CD1c-positive myeloid dendritic cell (primary cell): Measurements from ENCODE around the gene IL11RA.

Experiments
- DNase-seq: peaks from one replicate; pipeline ENCODE4 v3.0.0-alpha.2; 2016; ENCODE audit errors: extremely low spot score

Gene IL11RA

DNA sequence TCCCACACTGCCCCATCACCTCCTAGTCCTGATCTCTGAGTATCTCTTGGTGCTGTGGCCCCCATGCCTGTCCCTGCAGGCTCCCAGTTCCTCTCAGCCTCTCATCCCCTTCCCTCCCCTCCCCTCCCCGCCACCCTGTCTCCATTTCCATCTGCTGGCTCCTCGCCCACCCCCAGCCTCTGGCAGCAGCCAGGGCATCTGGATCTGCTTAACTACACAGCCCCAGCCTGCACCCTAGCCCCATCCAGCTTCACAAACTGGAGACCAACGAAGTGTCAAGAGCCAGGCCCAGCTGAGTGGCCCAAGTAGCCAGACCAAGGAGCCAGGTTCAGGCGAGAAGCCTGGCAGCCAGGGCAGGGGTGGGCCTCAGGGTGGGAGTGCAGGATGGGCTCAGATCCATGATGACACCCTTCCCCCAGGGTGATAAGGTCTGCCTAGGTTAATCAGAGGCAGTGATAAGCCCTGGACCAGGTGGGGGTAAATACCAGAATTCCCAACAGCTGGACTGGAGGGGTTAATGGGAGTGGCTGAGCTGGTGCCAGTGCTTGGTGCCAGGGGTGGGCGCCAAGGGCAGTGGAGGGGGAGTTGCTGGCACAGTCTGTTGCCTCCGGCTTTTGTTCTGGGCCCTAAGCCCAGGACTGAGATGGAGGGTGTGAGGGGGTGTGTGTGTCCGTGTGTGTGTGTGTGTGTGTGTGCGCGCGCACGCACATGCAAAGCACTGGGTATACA, 2.5 kb downstream of the IL11RA start:
- DNase-seq, result no peak

DNA sequence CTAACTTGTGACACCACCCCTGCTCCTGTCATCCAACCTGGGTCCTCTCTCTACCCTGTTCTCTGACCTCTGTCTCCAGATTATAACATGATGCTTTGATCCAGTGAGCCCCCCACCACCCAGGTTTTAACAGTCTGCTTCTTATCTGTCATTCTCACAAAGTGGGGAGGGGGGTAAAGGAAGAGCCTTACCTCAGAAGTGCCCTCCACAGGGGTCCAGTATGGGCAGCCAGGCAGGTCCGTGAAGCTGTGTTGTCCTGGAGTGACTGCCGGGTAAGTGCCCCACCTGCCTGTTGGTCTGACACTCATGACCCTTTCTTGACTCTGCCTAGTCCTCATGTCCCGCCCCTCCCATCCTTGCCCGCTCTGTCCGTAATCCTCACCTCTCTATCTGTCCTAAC, 3.4 kb downstream of the IL11RA start:
- DNase-seq, result no peak

DNA sequence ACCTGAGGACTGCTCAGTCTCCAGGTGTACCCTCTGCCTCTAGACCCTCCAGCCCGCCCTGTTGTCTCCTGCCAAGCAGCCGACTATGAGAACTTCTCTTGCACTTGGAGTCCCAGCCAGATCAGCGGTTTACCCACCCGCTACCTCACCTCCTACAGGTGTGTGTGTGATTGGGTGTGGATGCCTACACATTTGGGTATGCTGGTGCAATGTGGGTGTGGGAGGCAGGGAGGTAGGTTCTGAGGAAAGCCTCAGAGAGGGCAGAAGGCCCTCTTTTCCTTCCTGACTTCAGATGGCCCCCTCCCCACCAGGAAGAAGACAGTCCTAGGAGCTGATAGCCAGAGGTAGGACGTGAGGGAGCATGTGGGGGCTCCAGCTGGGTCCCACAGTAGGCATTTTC, 5.0 kb downstream of the IL11RA start:
- DNase-seq, result no peak

DNA sequence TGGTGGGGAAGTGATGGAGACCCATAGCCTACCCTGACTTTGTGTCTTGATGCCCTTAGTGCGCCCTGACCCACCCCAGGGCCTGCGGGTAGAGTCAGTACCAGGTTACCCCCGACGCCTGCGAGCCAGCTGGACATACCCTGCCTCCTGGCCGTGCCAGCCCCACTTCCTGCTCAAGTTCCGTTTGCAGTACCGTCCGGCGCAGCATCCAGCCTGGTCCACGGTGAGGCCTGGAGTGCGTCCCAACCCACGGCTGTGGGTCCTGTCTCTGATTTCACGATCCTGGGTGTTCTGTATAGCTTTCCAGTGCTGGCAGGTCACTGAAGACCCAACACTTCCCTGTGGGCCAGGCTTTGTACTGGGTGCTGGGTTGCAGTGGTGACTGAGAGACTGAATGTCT, 6.5 kb downstream of the IL11RA start:
- DNase-seq, result no peak

DNA sequence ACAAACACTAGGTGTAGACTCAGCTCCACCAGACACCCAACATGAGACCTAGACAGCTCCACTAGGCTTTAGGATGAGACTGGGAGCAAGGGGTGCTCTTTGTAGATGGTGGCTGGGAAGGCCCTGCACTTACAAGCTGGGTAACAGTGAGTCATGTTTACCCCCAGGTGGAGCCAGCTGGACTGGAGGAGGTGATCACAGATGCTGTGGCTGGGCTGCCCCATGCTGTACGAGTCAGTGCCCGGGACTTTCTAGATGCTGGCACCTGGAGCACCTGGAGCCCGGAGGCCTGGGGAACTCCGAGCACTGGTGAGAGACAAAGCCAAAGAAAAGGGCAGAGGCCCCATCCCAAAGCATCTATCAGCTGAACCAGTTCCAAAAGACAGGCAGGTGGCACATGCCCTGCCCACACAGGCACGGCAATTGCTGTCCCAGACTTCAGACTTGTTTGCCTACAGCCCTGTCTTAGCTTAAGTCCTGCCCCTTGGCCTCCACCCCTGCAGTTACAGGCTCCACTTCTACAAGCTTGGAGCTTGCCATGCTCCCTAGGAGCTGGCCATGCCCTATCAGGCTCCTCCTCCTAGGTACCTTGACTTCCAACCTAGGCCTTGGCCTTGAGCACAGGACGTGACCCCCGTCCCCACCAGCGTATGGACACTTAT, 7.7 kb downstream of the IL11RA start:
- no peak for DNase-seq

DNA sequence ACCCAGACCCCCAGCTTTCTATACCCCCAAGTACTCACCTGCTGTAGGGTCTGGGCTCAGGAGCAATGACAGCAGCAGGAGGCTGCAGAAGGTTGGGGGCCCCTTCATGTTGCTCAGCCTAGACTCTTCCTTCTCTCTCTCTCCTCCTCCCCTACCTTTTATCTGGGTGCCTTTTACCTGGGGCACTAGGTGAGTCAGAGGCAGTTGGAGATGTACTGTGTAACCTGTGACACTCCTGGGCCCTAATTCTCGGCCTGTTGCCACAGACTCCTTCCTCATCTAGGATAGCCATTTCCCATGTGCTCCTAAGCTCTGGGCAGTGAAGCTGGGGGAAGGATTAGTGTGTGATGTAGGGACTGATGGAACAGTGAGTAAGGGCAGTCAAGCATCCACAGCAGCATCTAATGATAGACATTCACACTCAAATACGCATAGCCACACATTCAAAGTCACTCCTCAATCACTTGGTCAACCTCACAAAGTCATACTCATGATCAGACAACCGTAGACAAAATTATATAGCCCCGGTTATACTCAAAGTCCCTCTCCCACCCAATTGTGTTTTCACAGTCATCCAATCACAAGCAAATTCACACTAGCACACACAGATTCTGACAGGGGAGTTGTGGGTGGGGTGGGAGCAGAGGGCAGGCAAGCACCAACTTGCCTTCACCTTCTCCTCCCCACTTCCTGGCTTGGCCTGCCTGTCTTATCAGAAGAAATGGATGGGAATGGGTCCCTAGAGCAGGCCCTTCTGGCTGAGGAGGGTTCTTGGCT, 10.7 kb downstream of the IL11RA start, which contains the start of gene CCL27:
CCL27 (minus strand) TSS at position 132 of the 777 bp plus-strand sequence; CDS start at position 108, 24 bp downstream.
- no peak for DNase-seq

DNA sequence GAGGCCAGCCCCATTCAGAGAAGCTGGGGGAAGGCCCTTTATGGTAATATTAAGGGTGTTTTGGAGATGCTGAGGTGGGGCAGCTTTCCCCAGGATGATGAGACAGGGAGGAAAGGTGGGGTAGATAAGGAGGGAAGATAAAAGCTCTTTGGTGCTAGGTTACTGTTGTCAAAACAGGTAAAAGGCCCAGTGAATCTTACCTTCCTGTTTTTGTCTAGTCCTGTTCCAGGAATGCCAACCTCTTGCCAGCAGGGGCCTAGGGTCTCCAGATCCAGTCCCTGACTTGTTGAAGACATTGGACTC, 11.3 kb downstream of the IL11RA start:
- DNase-seq, result no peak

DNA sequence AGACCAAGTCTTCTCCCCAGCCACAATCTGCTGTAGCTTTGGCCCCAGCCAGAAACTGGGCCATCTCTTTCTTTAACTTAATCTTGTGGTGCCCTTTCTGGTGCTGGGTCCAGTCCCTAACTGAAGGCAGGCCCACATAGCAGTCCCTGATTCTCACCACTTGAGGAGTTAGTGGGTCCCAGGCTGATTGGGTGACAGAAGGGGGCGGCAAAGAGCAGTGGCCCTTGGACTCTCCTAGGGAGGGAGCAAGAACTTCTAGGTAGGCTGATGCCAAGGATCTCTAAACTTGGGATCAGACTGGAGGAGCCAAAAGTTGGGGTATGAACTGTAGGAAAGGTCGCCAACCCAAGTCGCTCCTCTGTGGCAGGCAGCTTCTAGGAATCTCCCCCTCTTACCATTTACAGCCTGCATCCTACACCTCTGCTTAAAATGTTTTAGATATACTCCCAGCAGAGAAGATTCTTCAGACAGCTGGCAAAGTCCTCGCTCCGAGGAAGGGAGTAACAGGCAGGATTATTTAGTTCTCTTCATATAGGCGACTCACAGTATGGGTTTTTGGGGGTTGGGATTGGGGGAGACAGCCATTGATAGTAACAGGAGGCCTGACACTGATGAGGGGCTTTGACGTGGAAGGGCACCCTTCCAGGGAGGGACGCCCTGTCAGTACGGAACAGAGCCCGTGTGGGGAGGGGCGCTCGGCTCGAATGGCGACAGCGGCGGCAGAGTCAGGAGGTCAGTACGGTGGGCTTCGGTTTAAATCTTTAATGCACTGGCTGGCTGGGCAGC, 12.5 kb downstream of the IL11RA start:
- DNase-seq, result peak; percentile 75

DNA sequence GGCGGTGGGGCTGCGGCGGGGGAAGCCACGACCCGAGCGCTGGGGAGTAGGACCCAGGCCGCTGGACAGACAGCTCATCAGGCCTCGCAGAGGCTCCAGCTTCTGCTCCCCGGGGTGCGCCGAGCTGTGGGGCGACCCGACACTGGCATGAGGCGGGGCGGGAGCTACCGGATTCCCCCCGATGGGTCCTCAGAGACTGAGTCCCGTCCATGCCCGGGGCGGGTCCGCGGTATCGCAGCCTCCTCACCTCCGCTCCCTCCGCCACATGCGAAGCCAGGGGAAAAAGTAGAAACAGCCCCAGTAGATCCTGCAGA, 13.0 kb downstream of the IL11RA start:
- DNase-seq, result no peak

DNA sequence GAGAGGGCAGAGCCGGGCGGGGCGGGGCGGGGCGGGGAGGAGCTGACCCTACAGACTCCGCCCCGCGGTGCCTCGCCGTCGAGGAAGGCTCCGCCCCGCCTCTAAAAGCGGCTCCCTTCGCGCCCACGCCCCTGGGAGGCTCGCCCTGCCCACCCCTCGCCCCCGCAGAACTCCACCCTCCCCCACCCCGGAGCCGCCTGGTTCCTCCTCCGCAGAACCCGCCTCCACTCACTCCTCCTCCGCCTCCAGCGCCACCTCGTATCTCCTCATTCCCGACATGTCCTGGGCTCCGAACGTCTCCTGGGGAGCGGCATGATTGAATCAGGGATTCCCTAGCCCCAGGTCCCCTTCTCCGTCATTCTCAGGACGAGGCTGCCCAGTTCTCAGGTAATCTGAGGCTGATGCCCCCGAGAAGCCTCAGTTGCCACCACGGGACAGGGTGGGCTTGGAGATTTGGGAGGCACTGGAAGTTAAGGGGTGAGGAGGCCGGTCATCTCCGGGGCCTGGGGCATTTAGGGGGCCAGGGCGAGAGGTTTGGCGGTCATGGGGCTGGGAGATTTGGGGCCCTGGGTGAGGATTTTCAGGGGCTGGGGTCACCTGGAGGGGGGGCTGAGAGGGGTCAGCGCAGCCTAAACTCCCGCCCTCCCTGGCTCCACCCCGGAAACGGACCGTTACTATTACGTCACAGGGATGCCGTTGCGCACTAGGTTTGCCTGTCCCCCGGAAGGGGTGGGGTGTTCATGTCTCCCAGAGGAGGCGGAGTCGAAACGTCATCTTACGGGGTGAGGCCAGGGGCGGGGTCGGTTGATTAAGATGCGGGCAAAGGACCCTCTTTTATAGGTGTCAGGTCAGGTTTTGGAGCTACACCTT, 13.6 kb downstream of the IL11RA start:
- DNase-seq, result peak; percentile 89

DNA sequence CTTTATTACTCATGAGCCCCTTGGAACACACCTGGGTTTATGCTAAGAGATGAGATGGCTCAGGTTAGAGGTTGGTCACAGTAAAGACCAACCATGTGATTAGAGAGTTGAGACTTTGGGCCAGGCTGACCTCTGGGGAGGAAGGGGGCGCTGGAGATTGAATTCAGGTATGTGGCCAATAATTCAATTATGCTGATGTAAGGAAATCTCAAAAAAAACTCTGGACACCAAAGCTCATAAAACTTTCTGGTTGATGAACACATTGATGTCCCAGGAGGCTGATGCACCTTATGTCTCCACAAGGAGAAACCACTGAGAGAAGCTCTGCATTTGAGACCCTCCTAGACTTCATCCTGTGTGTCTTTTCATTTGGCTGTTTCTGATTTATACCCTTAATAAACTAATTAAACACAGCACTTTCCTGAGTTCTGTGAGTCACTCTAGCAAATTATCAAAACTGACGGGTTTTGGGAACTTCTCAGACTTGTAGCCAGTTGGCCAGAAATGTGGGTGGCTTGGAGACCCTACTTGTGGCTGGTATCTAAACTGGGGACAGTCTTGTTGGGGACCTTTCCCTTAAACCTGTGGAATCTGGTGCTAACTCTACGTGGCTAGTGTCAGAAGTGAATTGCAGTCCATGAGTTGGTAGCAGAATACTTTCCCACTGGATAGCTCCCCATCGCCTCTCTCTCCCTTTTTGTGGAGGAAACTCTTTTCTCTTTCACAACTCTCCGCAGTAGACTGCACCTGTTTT, 18.0 kb downstream of the IL11RA start:
- DNase-seq, result no peak

DNA sequence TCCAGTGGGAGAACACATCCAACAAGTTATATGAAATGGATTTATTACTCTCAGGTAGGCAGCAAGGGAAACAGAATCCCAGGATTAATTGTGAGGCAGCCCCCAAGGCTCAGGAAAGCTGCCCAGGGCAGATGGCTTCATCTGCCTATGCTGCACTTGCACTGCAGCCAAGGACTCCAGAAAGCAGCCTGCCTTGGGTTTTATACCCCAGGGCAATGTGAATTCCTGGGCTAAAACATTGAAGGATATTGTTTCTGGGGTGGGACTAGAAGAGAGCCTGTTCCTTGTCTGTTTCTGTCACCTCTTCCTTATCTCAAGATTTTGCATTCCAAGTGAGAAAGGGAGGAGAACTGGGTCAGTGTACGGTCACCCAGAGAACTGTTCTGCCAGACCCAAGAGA, 19.3 kb downstream of the IL11RA start:
- DNase-seq, result no peak

DNA sequence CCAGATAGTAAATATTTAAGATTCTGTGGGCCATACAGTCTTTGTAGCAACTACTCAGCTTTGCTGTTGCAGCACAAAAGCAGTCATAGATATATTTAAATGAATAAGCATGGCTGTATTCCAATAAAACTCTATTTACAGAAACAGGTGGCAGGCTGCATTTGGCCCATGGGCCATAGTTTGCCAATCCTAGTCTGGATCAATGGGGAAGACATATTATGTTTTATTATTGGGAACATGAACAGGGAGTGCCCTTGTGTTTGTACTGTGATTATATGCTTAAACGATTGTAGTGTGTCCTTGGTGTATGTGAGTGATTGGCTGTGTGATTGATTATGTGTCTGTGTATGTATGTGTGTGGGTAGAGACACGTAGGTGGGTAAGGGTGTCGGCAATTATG, 22.5 kb downstream of the IL11RA start:
- no peak for DNase-seq

DNA sequence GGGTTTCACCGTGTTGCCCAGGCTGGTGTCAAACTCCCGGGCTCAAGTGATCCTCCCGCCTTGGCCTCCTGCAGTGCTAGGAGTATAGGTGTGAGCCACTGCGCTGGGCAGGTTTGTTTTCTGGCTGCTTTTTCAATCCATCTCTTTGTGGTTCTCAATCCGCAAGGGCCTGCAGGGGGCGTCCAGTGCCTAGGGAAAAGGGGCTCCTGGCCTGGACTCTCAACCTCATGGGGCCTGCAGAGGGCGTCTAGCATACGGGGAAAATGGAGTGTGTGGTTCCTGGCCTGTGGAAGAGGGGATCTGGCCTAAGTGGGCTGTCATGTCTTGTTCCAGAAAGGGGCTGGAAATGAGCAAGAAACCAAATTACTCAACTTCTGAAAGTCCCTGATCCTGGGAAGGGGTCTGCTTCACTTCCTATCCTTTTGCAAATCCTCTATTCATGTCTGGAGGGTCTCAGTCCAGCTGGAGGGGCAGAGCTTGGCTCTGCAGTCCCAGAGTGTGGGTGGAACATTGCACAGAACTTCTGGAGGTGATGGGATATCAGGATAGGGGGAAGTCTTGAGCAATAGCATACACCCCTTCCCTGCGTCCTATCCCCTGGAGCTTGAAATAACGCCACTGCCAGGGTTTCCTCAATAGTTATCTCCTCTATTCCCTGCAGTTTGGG, 23.2 kb downstream of the IL11RA start:
- peak; percentile 74 for DNase-seq

DNA sequence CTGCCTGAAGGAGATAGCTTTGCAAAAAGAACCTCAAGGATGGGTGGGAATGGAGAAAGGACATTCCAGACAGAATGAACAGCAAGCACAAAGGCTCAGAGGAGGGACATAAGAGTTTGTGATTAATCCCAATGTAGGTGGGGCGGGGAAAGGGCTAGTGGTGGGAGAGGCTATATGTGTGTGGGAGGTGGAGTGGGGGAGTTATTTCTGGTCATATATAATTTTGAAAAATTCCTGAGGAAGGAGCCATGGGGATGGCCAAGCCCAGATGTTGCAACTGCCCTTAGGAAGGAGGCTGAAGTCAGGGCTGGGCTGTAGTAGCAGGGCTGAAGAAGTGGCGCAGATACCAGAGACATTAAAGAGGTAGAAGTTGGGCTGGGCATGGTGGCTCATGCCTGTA, 23.9 kb downstream of the IL11RA start:
- no peak for DNase-seq

DNA sequence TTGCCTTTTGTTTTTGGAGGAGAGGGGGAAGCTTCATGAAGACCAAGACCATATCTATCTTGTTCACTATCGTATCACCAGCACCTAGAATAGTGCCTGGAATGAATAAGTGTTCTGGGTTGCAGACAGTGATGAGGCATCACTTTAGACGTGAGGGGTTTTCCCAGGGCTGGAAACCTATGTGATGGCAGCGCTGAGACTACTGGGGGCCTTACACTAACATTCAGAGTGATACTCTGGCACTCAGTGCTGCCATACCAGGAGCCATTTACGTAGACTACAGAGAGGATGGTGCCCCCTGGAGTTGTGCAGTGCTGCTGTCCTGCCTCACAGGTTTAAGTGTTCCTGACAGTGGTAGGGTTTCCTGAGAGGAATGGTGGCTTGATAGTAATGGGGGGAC, 32.2 kb downstream of the IL11RA start:
- DNase-seq, result no peak

DNA sequence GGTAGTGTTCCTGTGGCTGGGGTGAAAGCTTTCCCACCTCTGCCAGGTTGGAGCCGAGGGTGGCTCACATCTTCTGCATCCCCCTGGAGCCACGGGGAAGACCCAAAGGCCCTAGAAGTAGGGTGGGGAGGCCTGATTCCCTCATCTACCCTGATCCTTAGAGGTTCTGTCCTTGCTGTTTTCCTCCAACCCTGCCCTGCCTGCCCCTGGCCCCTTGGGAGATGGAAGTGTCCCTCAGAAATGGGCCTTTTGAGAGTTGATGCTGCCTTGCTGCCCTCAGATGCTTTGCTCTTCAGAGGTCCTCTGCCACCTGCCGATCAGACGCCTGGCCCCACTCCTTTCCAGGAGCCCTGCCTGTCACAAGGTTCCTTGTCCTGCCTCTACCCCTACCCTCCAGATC, 32.8 kb downstream of the IL11RA start:
- DNase-seq, result no peak

DNA sequence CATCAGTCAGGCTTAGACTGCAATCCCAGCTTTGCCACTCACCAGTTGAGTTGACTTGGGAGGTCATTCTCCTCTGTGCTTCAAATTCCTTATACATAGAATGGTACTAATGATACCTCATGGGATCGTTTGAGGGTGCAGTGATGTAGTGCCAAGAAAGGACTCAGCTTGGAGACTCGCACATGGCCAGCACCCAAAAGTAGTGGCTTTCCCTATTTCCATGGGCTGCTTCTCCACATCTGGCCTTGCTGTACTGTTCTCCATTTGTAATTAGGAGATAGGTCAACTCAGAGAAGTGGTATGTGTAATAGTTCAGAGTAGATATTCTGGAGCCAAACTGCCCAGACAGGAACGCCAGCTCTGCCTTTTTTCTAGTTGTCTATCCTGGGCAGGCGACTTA, 33.6 kb downstream of the IL11RA start:
- no peak for DNase-seq

DNA sequence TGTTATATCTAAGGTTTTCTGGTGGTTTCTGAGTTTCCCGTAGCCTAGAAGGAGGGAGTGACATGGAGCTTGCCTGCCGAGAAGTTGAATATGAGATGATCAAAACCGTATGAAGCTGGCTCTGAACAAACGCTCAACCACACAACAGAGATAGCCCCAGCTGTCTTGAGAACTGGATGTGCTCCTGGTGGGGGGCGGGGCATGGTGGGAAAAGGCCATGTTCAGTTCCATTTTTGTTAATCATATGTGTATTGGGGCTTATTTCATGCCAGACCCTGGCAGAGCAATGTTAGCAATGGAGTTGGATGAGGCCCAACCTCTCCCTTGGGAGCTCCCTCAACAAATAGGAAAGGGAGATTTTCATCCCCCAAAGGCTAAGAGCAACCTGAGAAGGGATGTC, 34.2 kb downstream of the IL11RA start:
- no peak for DNase-seq

DNA sequence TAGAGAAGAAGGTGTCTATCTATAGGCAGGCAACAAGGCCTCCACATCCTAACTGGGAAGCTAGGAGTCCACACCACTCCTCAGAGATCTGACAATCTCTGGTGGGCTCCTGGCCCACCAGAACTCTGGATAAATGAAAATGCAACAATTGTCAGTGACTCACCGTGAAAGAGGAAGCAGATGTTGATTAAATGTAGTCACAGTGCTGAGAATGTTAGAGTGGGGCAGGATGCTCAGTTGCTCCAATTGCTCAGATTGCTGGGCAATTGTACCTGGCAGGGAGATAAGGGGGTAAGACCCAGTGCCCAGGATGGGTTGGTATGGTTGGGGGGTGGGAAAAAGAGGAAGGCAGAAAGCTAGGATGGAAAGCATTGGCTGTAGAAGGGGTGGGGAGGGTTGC, 34.7 kb downstream of the IL11RA start:
- peak; percentile 14 for DNase-seq
